ENCODE results near the gene TIGD2.
A peak's percentile ranks its signal among the peaks of the same experiment; 100 is the strongest.

Gene TIGD2

DNA sequence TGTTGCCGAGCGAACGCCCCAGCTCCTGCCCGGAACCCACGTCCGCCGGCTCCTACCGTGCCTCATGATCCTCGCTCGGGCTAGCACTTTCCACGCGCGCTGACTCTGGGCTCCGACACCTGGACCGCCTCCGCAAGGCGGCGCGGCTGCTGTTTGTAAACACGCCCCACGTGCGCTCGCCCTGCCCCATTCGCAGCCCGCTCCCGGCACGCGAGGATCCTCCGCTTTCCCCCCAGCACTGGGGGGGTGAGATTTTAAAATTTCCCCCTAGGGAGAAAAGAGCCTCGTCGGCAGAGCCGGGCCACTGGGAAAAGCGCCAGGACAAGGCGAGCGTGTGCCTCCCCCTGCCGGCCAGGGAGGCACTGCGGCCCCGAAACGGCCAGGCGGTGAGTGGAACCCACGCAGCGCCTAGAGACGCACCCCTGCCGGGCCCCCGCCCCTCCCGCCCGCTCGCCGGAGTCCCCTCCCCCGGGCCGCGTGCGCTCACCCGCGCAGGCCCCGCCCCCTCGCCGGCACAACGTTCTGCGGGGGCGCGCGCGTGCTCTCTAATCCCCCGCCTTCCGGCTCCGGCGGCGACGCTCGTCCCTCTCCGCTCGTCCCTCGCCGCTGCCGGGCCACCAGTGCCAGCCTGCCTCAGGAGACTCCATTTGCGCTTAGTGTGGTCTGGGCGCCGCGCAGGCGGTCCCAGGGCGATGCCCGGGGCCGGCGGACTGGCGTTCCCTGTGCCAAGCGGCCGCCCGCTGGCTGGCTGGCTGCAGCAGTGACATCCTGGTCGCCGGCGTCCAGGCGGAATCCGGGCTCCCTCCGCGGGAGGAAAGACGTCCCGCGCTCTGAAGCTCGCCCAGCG is at the start of gene TIGD2:
Gene TIGD2, plus strand, starts transcription at position 548 of the 847 bp plus-strand sequence. CDS start 1,442 bp downstream, outside the sequence.
- Histone ChIP-seq H3K4me1 (peaks cover 0 to 20% (median 9%) of the 10 kb centered on the region in 4 donors), H3K27ac (peak within 1 kb of the TSS; percentile 76 to 79), H3K27me3 (no peaks in the 10 kb centered on the region), H3K4me3 (peak within 1 kb of the TSS; percentile 67 to 76), H3K36me3 (no peaks in the 10 kb centered on the region), H3K9me3 (no peaks in the 10 kb centered on the region)
- intact Hi-C loops (cut with DNase I; ENCODE audit: low total_unique reads): loop anchor here (5.0 kb wide), 2 partner anchors 289 to 654 kb away; partner anchors contain the start of gene HERC5
- TF ChIP-seq, protein P1, sequence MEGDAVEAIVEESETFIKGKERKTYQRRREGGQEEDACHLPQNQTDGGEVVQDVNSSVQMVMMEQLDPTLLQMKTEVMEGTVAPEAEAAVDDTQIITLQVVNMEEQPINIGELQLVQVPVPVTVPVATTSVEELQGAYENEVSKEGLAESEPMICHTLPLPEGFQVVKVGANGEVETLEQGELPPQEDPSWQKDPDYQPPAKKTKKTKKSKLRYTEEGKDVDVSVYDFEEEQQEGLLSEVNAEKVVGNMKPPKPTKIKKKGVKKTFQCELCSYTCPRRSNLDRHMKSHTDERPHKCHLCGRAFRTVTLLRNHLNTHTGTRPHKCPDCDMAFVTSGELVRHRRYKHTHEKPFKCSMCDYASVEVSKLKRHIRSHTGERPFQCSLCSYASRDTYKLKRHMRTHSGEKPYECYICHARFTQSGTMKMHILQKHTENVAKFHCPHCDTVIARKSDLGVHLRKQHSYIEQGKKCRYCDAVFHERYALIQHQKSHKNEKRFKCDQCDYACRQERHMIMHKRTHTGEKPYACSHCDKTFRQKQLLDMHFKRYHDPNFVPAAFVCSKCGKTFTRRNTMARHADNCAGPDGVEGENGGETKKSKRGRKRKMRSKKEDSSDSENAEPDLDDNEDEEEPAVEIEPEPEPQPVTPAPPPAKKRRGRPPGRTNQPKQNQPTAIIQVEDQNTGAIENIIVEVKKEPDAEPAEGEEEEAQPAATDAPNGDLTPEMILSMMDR (IDR thresholded peaks at IDR 0.05): peak; percentile 81 to 86
- peak; percentile 80 to 93 for DNase-seq

DNA sequence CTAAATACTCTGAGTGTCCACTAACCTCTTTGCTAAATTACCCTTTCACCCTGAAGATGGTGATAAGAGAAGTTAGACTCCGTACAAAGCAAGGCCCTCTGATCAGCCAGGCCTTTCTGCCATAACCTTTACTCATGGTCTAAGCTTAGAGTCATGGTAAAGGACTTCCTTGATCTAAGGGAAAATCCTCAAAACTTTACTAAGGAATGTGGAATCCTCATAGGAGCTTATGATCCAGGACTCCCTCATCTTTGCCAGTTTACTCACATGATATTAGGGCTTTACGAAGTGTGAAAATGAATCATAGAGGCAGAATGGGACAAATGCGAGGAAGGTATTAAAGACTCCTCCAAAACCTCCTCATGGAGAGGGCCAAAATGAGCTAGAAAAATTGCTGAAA is 46.5 kb upstream of the TIGD2 start:
- no peak for DNase-seq
- H3K36me3 ChIP-seq: no peaks in the 10 kb centered on the region
- no peaks in the 10 kb centered on the region for H3K4me1 ChIP-seq
- no peak overlapping the region for H3K4me3 ChIP-seq
- H3K9me3 ChIP-seq: no peaks in the 10 kb centered on the region
- intact Hi-C loops (cut with DNase I; ENCODE audit: low total_unique reads): loop anchor here (5.0 kb wide), 1 partner anchor 42 kb away; no protein-coding TSS in a partner anchor
- no peak overlapping the region for H3K27ac ChIP-seq
- H3K27me3 ChIP-seq: no peaks in the 10 kb centered on the region
- TF ChIP-seq, protein P1 (IDR thresholded peaks at IDR 0.05): no peak

DNA sequence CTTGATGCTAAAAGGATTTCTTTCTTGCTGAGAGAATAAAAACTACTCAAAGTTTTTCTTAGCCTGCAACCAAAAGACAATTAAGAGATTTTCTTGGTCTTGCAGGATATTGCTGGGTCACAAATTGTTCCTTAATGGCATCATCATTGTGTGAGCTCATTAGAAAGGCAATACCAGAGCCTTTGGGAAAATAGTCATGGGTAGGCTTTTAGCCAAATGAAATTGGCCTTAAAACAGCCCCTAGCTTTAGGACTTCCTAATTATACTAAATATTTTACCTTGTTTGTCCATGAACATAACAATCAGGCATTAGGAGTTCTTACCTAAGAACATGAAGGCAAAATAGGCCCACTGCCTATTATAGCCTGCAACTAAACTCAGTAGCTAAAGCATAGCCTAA is 43.9 kb upstream of the TIGD2 start:
- TF ChIP-seq, protein P1 (IDR thresholded peaks at IDR 0.05): no peak
- H3K9me3 ChIP-seq: no peaks in the 10 kb centered on the region
- no peaks in the 10 kb centered on the region for H3K4me1 ChIP-seq
- no peak overlapping the region for H3K27ac ChIP-seq
- H3K36me3 ChIP-seq: no peaks in the 10 kb centered on the region
- DNase-seq: no peak
- H3K4me3 ChIP-seq: no peak overlapping the region
- H3K27me3 ChIP-seq: no peaks in the 10 kb centered on the region
- intact Hi-C loops (cut with DNase I; ENCODE audit: low total_unique reads): loop anchor here (2.0 kb wide), 1 partner anchor 37 kb away; no protein-coding TSS in a partner anchor

DNA sequence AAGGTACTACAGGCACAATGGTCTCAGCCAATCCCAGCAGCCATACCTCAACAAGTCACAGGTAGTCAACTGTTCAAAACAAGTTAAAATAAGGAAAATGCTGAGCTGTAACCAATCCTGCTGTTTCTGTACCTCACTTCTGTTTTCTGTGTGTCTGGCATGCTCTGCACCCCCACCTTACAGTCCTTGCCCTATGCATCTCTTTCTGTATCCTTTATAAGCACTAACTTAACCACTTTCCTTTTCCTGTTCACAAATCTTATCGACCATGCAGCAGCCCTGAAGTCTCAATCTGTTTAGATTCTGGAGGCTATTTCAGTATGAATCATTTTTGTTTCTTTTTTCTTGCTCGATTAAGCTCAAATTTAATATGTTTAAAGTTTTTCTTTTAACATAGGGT is 41.9 kb upstream of the TIGD2 start:
- DNase-seq: no peak

DNA sequence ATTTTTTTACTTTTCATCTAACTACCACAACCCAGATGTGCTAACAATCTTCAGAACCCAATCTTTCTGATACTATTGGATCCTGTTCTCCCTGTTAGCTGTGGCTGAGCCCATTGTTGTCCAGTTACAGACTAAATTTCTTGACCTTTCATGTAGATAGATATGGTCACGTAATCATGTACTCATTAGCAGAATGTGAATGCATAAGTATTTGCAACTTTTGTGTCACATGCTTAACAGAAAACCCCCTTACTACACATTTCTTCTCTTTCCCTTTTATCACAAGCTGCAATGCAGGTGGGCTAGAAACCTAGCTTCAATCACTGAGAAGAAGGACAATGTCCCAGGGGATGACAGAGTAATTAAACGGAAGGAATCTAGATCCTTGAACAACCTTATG is 41.3 kb upstream of the TIGD2 start:
- TF ChIP-seq, protein P1 (IDR thresholded peaks at IDR 0.05): no peak
- no peaks in the 10 kb centered on the region for H3K36me3 ChIP-seq
- DNase-seq: no peak
- no peak overlapping the region for H3K4me3 ChIP-seq
- H3K27me3 ChIP-seq: no peaks in the 10 kb centered on the region
- no peaks in the 10 kb centered on the region for H3K4me1 ChIP-seq
- H3K9me3 ChIP-seq: no peaks in the 10 kb centered on the region
- no peak overlapping the region for H3K27ac ChIP-seq
- intact Hi-C loops (cut with DNase I; ENCODE audit: low total_unique reads): no loop called here

More for the DNA sequence above, 41.9 kb upstream of the TIGD2 start:
- intact Hi-C loops (cut with DNase I; ENCODE audit: low total_unique reads): no loop called here
- Histone ChIP-seq H3K36me3 (no peaks in the 10 kb centered on the region), H3K27ac (no peak overlapping the region), H3K4me1 (no peaks in the 10 kb centered on the region), H3K27me3 (no peaks in the 10 kb centered on the region), H3K4me3 (no peak overlapping the region), H3K9me3 (no peaks in the 10 kb centered on the region)
- TF ChIP-seq, protein P1 (IDR thresholded peaks at IDR 0.05): no peak

Measured in tibial artery (tissue), 4 donors.